Tibial artery (tissue), 4 donors: ENCODE data around the gene PEX3.

Source experiments
- DNase-seq, 2 donors: peaks; one replicate each; pipeline ENCODE4 v3.0.0-alpha.2; 2019
- H3K27ac ChIP-seq, 2 donors: fragments of 200-600 bp; sonication (generic) in 1 of 2; 1 replicate in 1 of 2; 2 replicates in 1 of 2; pipeline ENCODE4 v1.5.1; 2018 to 2019; ENCODE audit warnings: mild to moderate bottlenecking in 1 of 2
- H3K27me3 ChIP-seq, 2 donors: fragments of 200-600 bp; sonication (generic) in 1 of 2; one replicate each; pipeline versions ENCODE4 v1.5.1 to v1.6.0; 2016 to 2019
- H3K36me3 ChIP-seq, 3 donors: fragments of 200-600 bp; sonication (generic) in 2 of 3; one replicate each; pipeline ENCODE4 v1.5.1; 2016 to 2019; ENCODE audit warnings: mild to moderate bottlenecking in 2 of 3
- H3K4me1 ChIP-seq, 4 donors: fragments of 200-600 bp; sonication (generic) in 2 of 4; 1 replicate in 3 of 4; 2 replicates in 1 of 4; pipeline ENCODE4 v1.5.1; 2016 to 2019
- H3K4me3 ChIP-seq, 2 donors: fragments of 200-600 bp; sonication (generic) in 1 of 2; 1 replicate in 1 of 2; 2 replicates in 1 of 2; pipeline ENCODE4 v1.5.1; 2018 to 2019; ENCODE audit warnings: mild to moderate bottlenecking in 2 of 2
- H3K9me3 ChIP-seq, 3 donors: fragments of 200-600 bp; sonication (generic) in 1 of 3; one replicate each; pipeline ENCODE4 v1.5.1; 2016 to 2019
- intact Hi-C: fragments of 100-400 bp; cut with DNase I; formaldehyde crosslinking; loops from one replicate; pipeline ENCODE4 v1.15.0; 2023; ENCODE audit warnings: low total_unique reads
- TF ChIP-seq, protein P1 (sequence below), 2 experiments: fragments of 200-600 bp in 1 of 2; fragments of 450-650 bp in 1 of 2; IDR thresholded peaks; one replicate each; pipeline ENCODE4 v1.5.1; 2017 to 2019; ENCODE audit warnings: antibody characterized with exemption in 2 of 2, mild to moderate bottlenecking in 1 of 2, moderate library complexity in 1 of 2

PEX3 gene

DNA sequence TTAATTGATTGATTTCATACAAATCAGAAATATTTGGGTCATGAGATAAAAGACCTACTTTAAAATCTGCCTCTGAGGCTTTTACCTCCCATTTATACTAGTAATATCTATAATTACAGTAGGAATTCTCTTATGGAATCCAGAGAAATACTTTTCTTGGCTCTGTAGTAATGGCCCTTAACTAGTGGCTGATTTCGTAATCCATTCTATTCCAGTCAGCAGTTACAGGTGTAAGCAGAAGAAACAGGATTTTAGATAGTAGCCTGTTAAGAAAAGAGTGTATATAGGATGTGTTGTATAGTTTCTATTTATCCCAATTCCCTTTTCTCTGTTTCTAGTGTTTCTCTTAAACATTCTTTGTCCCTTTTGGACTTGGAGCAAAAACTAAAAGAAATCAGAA lies 21.2 kb downstream of the PEX3 start:
- Histone ChIP-seq H3K4me1 (no peaks in the 10 kb centered on the region), H3K27ac (no peak overlapping the region), H3K9me3 (no peaks in the 10 kb centered on the region), H3K4me3 (no peak overlapping the region), H3K36me3 (peaks cover 16 to 55% (median 35%) of the 10 kb centered on the region in 3 donors), H3K27me3 (no peaks in the 10 kb centered on the region)
- DNase-seq = no peak
- TF ChIP-seq, protein P1, sequence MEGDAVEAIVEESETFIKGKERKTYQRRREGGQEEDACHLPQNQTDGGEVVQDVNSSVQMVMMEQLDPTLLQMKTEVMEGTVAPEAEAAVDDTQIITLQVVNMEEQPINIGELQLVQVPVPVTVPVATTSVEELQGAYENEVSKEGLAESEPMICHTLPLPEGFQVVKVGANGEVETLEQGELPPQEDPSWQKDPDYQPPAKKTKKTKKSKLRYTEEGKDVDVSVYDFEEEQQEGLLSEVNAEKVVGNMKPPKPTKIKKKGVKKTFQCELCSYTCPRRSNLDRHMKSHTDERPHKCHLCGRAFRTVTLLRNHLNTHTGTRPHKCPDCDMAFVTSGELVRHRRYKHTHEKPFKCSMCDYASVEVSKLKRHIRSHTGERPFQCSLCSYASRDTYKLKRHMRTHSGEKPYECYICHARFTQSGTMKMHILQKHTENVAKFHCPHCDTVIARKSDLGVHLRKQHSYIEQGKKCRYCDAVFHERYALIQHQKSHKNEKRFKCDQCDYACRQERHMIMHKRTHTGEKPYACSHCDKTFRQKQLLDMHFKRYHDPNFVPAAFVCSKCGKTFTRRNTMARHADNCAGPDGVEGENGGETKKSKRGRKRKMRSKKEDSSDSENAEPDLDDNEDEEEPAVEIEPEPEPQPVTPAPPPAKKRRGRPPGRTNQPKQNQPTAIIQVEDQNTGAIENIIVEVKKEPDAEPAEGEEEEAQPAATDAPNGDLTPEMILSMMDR (IDR thresholded peaks at IDR 0.05) = no peak
- intact Hi-C loops = no loop called here

DNA sequence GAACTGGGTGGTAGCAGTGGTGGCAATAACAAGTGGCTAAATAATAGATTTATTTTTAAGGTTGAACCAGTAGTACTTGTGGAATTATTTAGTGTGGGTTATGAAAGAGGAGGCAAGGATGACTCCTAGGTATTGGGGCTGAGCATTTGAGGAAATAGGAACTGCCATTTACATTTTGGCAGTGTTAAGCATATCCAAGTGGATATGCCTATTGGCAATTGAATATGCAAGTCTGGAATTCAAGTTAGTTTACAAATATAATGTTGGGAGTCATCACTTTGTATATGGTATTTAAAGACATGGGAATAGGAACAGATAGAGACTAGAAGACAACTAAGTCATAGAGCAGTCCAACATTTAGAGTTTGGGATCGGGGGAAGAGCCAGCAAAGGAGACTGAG lies 25.9 kb downstream of the PEX3 start:
- H3K36me3 ChIP-seq = peaks cover 31 to 83% (median 51%) of the 10 kb centered on the region in 3 donors
- no peak overlapping the region for H3K4me3 ChIP-seq
- intact Hi-C loops = no loop called here
- TF ChIP-seq, protein P1 (IDR thresholded peaks at IDR 0.05) = no peak
- no peaks in the 10 kb centered on the region for H3K4me1 ChIP-seq
- no peak overlapping the region for H3K27ac ChIP-seq
- H3K9me3 ChIP-seq = no peaks in the 10 kb centered on the region
- H3K27me3 ChIP-seq = no peaks in the 10 kb centered on the region
- DNase-seq = no peak

DNA sequence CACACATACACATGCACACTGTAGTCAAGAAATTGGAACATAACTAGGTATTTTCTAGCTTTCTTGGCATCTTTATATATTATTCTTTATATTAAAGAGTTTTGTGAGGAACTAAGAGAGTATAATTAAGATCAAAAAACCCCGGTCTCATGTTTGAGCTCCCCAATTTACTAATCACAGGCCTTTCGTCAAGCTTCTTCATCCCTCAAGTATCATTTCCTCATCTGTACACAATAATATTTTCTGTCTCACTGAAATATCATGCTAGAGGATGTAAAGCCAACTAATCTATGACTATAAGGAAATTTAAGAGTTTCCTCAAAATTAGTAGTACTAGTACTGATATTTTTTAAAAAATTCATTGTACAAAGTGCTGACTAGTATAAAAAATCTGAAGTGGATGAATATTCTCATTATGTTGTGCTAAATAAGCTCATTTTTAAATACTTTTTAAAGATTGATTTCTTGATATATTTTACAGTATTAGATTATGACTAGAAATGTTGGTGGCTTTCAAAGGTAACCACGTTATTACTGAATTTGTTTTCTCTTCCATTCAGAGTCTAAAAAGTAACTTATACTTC lies 28.0 kb downstream of the PEX3 start:
- intact Hi-C loops = no loop called here
- Histone ChIP-seq H3K4me1 (no peaks in the 10 kb centered on the region), H3K36me3 (peaks cover 31 to 64% (median 43%) of the 10 kb centered on the region in 3 donors)

DNA sequence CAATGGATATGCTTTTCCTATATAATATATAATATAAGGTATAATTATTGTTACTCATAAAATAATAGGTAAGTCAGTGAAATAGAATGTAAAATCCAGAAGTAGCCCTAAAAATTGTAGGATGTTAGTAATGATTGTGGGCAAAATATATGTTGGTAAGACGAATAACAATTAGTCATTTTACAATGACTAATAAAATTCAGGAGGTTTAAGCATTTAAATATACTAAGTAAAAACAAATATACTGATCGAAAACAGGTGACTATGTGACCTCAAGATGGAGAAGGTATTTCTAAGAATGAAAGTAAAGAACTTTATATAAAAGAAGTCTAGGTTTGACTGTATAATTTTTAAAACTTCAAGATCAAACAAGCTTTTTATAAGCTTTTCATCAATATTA lies 32.0 kb downstream of the PEX3 start:
- peaks cover 19 to 33% (median 20%) of the 10 kb centered on the region in 3 donors for H3K36me3 ChIP-seq
- no peaks in the 10 kb centered on the region for H3K27me3 ChIP-seq
- H3K9me3 ChIP-seq = no peaks in the 10 kb centered on the region
- TF ChIP-seq, protein P1 (IDR thresholded peaks at IDR 0.05) = no peak
- H3K4me1 ChIP-seq = no peaks in the 10 kb centered on the region
- intact Hi-C loops = no loop called here
- H3K27ac ChIP-seq = no peak overlapping the region
- no peak overlapping the region for H3K4me3 ChIP-seq
- no peak for DNase-seq

More for the DNA sequence above, 28.0 kb downstream of the PEX3 start:
- TF ChIP-seq, protein P1 (IDR thresholded peaks at IDR 0.05) = no peak
- no peak overlapping the region for H3K4me3 ChIP-seq
- no peaks in the 10 kb centered on the region for H3K9me3 ChIP-seq
- no peak overlapping the region for H3K27ac ChIP-seq
- no peaks in the 10 kb centered on the region for H3K27me3 ChIP-seq
- DNase-seq = no peak

DNA sequence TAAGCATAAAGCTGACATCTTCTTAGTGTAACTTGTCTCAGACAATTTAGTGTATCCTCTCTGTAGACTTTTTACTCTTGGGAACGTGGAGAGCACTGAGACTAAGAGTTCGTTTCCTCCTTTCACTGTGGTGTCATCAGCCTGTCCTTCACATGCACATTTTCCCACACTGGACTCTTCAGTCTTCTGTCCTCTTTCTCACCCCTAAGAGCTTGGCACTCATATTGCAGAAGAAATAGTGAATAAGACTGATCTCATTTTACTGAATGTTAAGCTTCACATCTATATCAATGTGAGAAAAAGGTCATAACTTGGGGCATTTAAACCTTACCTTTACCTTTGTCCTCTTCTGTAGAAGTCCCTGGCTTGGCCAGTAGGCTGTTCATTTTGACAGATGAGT lies 35.4 kb downstream of the PEX3 start:
- DNase-seq = no peak
- no peak overlapping the region for H3K27ac ChIP-seq
- TF ChIP-seq, protein P1 (IDR thresholded peaks at IDR 0.05) = no peak
- intact Hi-C loops = no loop called here
- no peak overlapping the region for H3K4me3 ChIP-seq
- H3K27me3 ChIP-seq = no peaks in the 10 kb centered on the region
- H3K9me3 ChIP-seq = no peaks in the 10 kb centered on the region
- no peaks in the 10 kb centered on the region for H3K4me1 ChIP-seq
- peaks cover 0 to 16% (median 5%) of the 10 kb centered on the region in 3 donors for H3K36me3 ChIP-seq

DNA sequence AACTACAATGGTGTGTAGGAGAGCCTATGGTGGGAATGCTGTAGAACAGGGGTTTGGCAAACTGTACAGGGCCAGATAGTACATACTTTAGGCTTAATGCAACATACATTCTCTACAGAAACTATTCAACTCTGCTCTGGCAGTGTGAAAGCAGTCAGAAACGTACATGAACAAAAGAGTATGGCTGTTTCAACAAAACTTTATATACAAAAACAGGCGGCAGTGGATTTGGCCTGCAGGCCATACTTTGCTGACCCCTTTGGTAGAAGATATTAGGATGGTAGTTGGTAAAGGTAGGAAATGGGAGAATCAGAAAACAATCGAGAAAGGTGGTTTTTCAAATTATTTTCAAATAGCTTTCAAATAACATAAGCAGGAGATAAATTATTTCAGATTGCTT lies 36.1 kb downstream of the PEX3 start:
- no peaks in the 10 kb centered on the region for H3K9me3 ChIP-seq
- DNase-seq = no peak
- TF ChIP-seq, protein P1 (IDR thresholded peaks at IDR 0.05) = no peak
- no peak overlapping the region for H3K27ac ChIP-seq
- no peak overlapping the region for H3K4me3 ChIP-seq
- no peaks in the 10 kb centered on the region for H3K4me1 ChIP-seq
- intact Hi-C loops = no loop called here
- no peaks in the 10 kb centered on the region for H3K27me3 ChIP-seq
- peaks cover 0 to 17% (median 5%) of the 10 kb centered on the region in 3 donors for H3K36me3 ChIP-seq
